WTC11 (cell line): ENCODE measurements around the gene HOMER1. TPM values are rescaled to one million over a fixed set of nuclear protein-coding genes. Genes with fewer than 3 reads are reported as not detected.

Source experiments
- ATAC-seq: fragments of 200-7000 bp; cut with Tn5 transposase; 2 replicates; pipeline ENCODE4 v1.10.0; 2021; ENCODE audit warnings: mild to moderate bottlenecking, moderate library complexity
- CTCF ChIA-PET: fragments of 300-600 bp; sonication (Branson Sonifier 250); formaldehyde crosslinking; loops from one replicate; lab custom pipeline; 2021; ENCODE audit warnings: antibody characterized with exemption; lab: Charles Lee
- POLR2A ChIA-PET: fragments of 350-600 bp; sonication (Branson Sonifier 250); formaldehyde crosslinking; loops from one replicate; lab custom pipeline; 2021; ENCODE audit warnings: antibody characterized with exemption; lab: Charles Lee
- DNase-seq: peaks from one replicate; pipeline ENCODE4 v3.0.0; 2021; ENCODE audit warnings: low spot score
- H3K27ac Mint-ChIP-seq: 2 replicates; pipeline ENCODE4 v1.8.0; 2021; ENCODE audit warnings: mixed read lengths
- H3K27me3 Mint-ChIP-seq: 2 replicates; pipeline ENCODE4 v1.8.0; 2021; ENCODE audit warnings: low read depth, mild to moderate bottlenecking, moderate library complexity, mixed read lengths
- H3K36me3 Mint-ChIP-seq: 2 replicates; pipeline ENCODE4 v1.8.0; 2021; ENCODE audit warnings: mixed read lengths
- H3K4me1 Mint-ChIP-seq: 2 replicates; pipeline ENCODE4 v1.8.0; 2022; ENCODE audit warnings: mixed read lengths
- H3K4me3 Mint-ChIP-seq: 2 replicates; pipeline ENCODE4 v1.8.0; 2021; ENCODE audit warnings: mild to moderate bottlenecking, moderate library complexity, mixed read lengths
- H3K9me3 Mint-ChIP-seq: 2 replicates; pipeline ENCODE4 v1.8.0; 2021; ENCODE audit warnings: mixed read lengths
- AR ChIP-seq: fragments of 250-450 bp; sonication (Bioruptor Pico); IDR thresholded peaks from 2 replicates; pipeline ENCODE4 v1.9.0; 2021; ENCODE audit warnings: mild to moderate bottlenecking
- ARID4B ChIP-seq: sonication (generic); formaldehyde crosslinking; IDR thresholded peaks from 2 replicates; pipeline ENCODE4 v1.8.0; 2023; ENCODE audit warnings: missing genetic modification reagents, mild to moderate bottlenecking, borderline replicate concordance
- CREM ChIP-seq: sonication (generic); formaldehyde crosslinking; IDR thresholded peaks from 2 replicates; pipeline ENCODE4 v1.8.1; 2022; ENCODE audit warnings: mild to moderate bottlenecking, missing genetic modification reagents, moderate library complexity
- E2F1 ChIP-seq: sonication (generic); formaldehyde crosslinking; IDR thresholded peaks from 2 replicates; pipeline ENCODE4 v1.8.0; 2022; ENCODE audit warnings: mild to moderate bottlenecking, missing genetic modification reagents
- E2F5 ChIP-seq: sonication (generic); formaldehyde crosslinking; IDR thresholded peaks from 2 replicates; pipeline ENCODE4 v1.8.1; 2022; ENCODE audit warnings: mild to moderate bottlenecking, moderate library complexity, missing genetic modification reagents
- ESRRA ChIP-seq: sonication (generic); formaldehyde crosslinking; IDR thresholded peaks from 2 replicates; pipeline ENCODE4 v1.8.1; 2022; ENCODE audit warnings: mild to moderate bottlenecking, missing genetic modification reagents, borderline replicate concordance
- FOXJ3 ChIP-seq: sonication (generic); formaldehyde crosslinking; IDR thresholded peaks from 2 replicates; pipeline ENCODE4 v1.9.0; 2021; ENCODE audit warnings: missing genetic modification reagents, mild to moderate bottlenecking, borderline replicate concordance
- FOXP1 ChIP-seq: sonication (generic); formaldehyde crosslinking; IDR thresholded peaks from 2 replicates; pipeline ENCODE4 v1.8.0; 2022; ENCODE audit warnings: missing genetic modification reagents, mild to moderate bottlenecking, moderate library complexity, borderline replicate concordance
- GTF2I ChIP-seq: fragments of 250-450 bp; sonication (Bioruptor Pico); conservative IDR thresholded peaks from 2 replicates; pipeline ENCODE4 v1.4.0; 2021; ENCODE audit warnings: mild to moderate bottlenecking
- KAT7 ChIP-seq: sonication (generic); formaldehyde crosslinking; IDR thresholded peaks from 2 replicates; pipeline ENCODE4 v1.8.1; 2023; ENCODE audit warnings: missing genetic modification reagents, mild to moderate bottlenecking, borderline replicate concordance
- NFATC4 ChIP-seq: fragments of 250-450 bp; sonication (Bioruptor Pico); IDR thresholded peaks from 2 replicates; pipeline ENCODE4 v1.9.0; 2021; ENCODE audit warnings: mild to moderate bottlenecking
- NFYB ChIP-seq: sonication (generic); formaldehyde crosslinking; conservative IDR thresholded peaks from 2 replicates; pipeline ENCODE4 v1.8.0; 2022; ENCODE audit warnings: low read depth, missing genetic modification reagents
- PRRX2 ChIP-seq: fragments of 250-450 bp; sonication (Bioruptor Pico); IDR thresholded peaks from 2 replicates; pipeline ENCODE4 v1.8.0; 2021; ENCODE audit warnings: mild to moderate bottlenecking
- SOX15 ChIP-seq: fragments of 250-450 bp; sonication (Bioruptor Pico); IDR thresholded peaks from 2 replicates; pipeline ENCODE4 v1.9.0; 2021; ENCODE audit warnings: mild to moderate bottlenecking
- TCF7 ChIP-seq: sonication (generic); formaldehyde crosslinking; IDR thresholded peaks from 2 replicates; pipeline ENCODE4 v1.8.0; 2022; ENCODE audit warnings: mild to moderate bottlenecking, low read depth, missing genetic modification reagents, moderate library complexity
- TP53 ChIP-seq: sonication (generic); formaldehyde crosslinking; IDR thresholded peaks from 2 replicates; pipeline ENCODE4 v1.8.1; 2023; ENCODE audit warnings: mild to moderate bottlenecking, missing genetic modification reagents
- ZBTB21 ChIP-seq: sonication (generic); formaldehyde crosslinking; IDR thresholded peaks from 2 replicates; pipeline ENCODE4 v1.8.1; 2023; ENCODE audit warnings: mild to moderate bottlenecking, missing genetic modification reagents, borderline replicate concordance
- ZBTB43 ChIP-seq: sonication (generic); formaldehyde crosslinking; IDR thresholded peaks from 2 replicates; pipeline ENCODE4 v1.8.1; 2023; ENCODE audit warnings: mild to moderate bottlenecking, missing genetic modification reagents
- ZNF232 ChIP-seq: sonication (generic); formaldehyde crosslinking; IDR thresholded peaks from 2 replicates; pipeline ENCODE4 v1.8.0; 2022; ENCODE audit warnings: mild to moderate bottlenecking, missing genetic modification reagents
- ZNF263 ChIP-seq: sonication (generic); formaldehyde crosslinking; IDR thresholded peaks from 2 replicates; pipeline ENCODE4 v1.8.1; 2022; ENCODE audit warnings: low read depth, mild to moderate bottlenecking, moderate library complexity, missing genetic modification reagents
- ZNF281 ChIP-seq: sonication (generic); formaldehyde crosslinking; IDR thresholded peaks from 2 replicates; pipeline ENCODE4 v1.8.0; 2023; ENCODE audit warnings: mild to moderate bottlenecking, missing genetic modification reagents
- ZNF317 ChIP-seq: sonication (generic); formaldehyde crosslinking; IDR thresholded peaks from 2 replicates; pipeline ENCODE4 v1.8.1; 2023; ENCODE audit warnings: low read depth, mild to moderate bottlenecking, moderate library complexity, missing genetic modification reagents, borderline replicate concordance
- ZNF416 ChIP-seq: fragments of 250-450 bp; sonication (Bioruptor Pico); IDR thresholded peaks from 2 replicates; pipeline ENCODE4 v1.9.0; 2021; ENCODE audit warnings: mild to moderate bottlenecking, inconsistent platforms
- ZNF671 ChIP-seq: fragments of 250-450 bp; sonication (Bioruptor Pico); IDR thresholded peaks from 2 replicates; pipeline ENCODE4 v1.8.0; 2021; ENCODE audit warnings: mild to moderate bottlenecking
- total RNA-seq: library from RNA; stranded (reverse); gene quantifications from 3 replicates; pipeline ENCODE4 v1.2.3, GENCODE V29; 2021

The HOMER1 gene
- total RNA-seq, 1 experiment from 2014 or later, result 37.6 TPM

- no peak for TF ChIP-seq E2F1
- TF ChIP-seq KAT7 (CRISPR knock-in tag), result no peak
- no peak for TF ChIP-seq ZNF232 (CRISPR knock-in tag)
- no peak for TF ChIP-seq PRRX2 (CRISPR knock-in tag)
- TF ChIP-seq TCF7 (CRISPR knock-in tag), result no peak
- no peak for TF ChIP-seq ZNF416
- TF ChIP-seq GTF2I (CRISPR knock-in tag), result no peak
- no peak for TF ChIP-seq FOXP1 (CRISPR knock-in tag)
Observed at GRCh38 chr5:79346420-79346824, 167.5 kb downstream of the HOMER1 start (continued).

GRCh38 chr5:79333852-79334557, 179.9 kb downstream of the HOMER1 start:
- POLR2A ChIA-PET, result interaction anchor here (0.7 kb wide), 1 partner anchor 136 kb away, joined by 6 read pairs; no protein-coding TSS in a partner anchor
- peak; percentile 28 for DNase-seq
- Mint-ChIP-seq H3K4me1 (peaks cover 6% of the 10 kb centered on the region), H3K27ac (no peak overlapping the region), H3K4me3 (no peak overlapping the region), H3K9me3 (peaks cover 6% of the 10 kb centered on the region), H3K27me3 (no peaks in the 10 kb centered on the region), H3K36me3 (peaks cover 3% of the 10 kb centered on the region; the same call in 1 of the 2 replicates)
- ATAC-seq, result peak; percentile 82
- CTCF ChIA-PET, result interaction anchor here (0.9 to 1.1 kb wide), 3 partner anchors 200 to 313 kb away, joined by 3 to 4 read pairs (median 3); no protein-coding TSS in a partner anchor
- TF ChIP-seq ZBTB21, result no peak
- TF ChIP-seq ZNF281 (CRISPR knock-in tag), result no peak
- TF ChIP-seq SOX15 (CRISPR knock-in tag), result no peak
- no peak for TF ChIP-seq NFATC4 (CRISPR knock-in tag)
- no peak for TF ChIP-seq ZNF263 (CRISPR knock-in tag)
- TF ChIP-seq ZBTB43 (CRISPR knock-in tag), result no peak
- no peak for TF ChIP-seq ESRRA (CRISPR knock-in tag)
- TF ChIP-seq NFYB, result no peak
- TF ChIP-seq TP53 (CRISPR knock-in tag), result no peak
- TF ChIP-seq ARID4B (CRISPR knock-in tag), result no peak
- TF ChIP-seq FOXJ3 (CRISPR knock-in tag), result no peak
- no peak for TF ChIP-seq ZNF671
- no peak for TF ChIP-seq ZNF317
- TF ChIP-seq E2F5 (CRISPR knock-in tag), result no peak
- TF ChIP-seq AR, result no peak
- TF ChIP-seq CREM (CRISPR knock-in tag), result no peak
